Stimulated activated CD4-positive, alpha-beta T cell treated with anti-CD3 and anti-CD28 coated beads, Interleukin-1b, Interleukin-23, amount 100 ng/mL, for 4 hours (primary cell): Measurements from ENCODE around the gene COX10.
"Not testable (repeated sequence)": the region's sequence is repeated elsewhere in the genome, so short reads cannot be mapped to it uniquely, and the experiment has no call there.

Source experiments
- DNase-seq, 2 donors: peaks; one replicate each; pipeline ENCODE4 v3.0.0-alpha.2; 2020; ENCODE audit warnings: low read depth in 2 of 2

Gene COX10

DNA sequence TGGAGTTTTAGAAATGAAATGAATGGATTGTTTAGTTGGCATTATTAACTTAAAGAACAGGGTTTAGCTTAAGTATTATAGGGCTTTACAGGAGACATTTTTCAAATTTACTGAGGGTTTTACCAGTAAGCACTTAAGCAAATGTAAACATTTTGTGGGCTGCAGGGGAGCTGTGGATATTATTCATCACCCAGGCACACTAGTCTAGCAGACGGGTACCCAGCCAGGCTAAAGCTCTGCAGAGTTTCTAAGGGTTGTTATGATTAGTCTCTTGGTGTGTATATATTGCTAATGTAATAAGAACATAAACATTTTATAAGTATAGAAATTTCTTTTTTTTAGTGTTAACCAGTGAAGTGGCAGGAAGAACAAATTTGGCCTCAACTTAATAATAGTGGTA lies 110.6 kb downstream of the COX10 start:
- not testable (repeated sequence) for DNase-seq

DNA sequence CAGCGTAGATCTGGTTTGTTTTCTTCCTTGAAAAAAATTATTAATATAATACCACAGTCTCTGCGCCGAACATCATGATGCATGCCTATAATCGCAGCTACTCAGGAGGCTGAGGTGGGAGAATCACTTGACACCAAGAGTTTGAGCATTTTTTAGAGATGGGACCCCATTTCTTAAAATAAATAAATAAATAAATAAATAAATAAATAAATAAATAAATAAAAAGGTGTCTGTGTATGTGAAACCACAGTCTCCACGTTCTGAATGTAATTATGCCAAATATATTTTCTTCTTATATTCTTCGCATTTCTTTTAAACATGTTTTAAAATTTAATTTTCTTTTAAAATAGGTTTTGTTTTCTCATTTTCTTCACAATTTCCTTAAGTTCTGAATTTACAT lies 112.8 kb downstream of the COX10 start:
- not testable (repeated sequence) for DNase-seq

DNA sequence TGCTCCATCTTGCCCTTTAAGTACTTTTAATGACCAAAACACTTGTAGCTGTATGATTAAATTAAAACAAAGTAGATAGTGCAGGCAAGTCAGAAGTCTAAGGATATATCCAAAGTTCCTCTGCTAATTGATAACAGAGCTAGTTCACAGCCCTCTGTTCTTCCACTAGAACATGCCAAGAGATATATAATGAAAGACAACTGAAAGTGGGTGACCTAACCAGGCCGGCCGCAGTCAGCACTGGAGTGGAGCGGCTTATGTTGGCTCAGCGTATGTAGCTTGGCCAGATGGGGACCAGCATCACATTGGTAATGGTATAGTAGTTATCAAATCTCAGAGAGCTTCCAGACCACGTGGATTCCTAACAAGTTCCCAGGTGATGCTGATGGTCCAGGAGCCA lies 115.2 kb downstream of the COX10 start:
- not testable (repeated sequence) for DNase-seq

DNA sequence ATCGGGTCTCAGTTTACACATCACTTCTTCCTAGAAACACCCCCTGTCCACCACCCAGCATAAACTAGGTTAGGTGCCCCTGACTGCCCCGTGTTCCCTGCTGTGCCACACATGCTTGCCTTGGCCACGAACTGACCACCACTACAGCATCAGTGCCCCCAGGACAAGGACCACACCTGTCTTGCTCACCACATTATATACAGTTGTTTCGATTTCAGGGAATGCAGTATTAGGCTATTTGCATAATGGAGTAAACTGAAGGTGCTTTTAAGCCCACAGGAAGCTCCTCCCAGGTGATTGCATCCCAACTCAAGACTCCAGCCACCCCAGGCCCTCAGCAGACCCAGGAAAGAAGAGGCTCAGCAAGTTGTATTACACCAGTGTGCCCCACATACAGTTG lies 117.1 kb downstream of the COX10 start:
- not testable (repeated sequence) for DNase-seq

DNA sequence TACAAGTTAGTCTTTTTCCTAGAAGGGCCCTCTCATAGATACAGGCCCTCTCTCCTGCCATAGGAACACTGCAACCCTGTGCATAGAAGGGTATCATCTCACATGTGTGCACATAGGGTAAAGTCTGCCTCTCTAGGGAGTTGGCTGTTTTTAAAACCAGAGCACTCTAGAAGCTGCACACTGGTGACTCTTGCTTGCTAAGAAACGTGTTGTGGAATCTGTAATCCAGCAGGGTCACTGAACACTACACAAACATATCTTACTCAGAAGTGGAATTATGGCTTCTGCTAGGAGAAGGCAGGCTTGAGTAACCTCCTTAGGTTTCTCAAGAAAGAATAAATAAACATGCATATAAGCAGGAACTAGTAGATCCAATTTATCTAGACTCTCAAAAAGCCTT lies 121.5 kb downstream of the COX10 start:
- DNase-seq = not testable (repeated sequence)

DNA sequence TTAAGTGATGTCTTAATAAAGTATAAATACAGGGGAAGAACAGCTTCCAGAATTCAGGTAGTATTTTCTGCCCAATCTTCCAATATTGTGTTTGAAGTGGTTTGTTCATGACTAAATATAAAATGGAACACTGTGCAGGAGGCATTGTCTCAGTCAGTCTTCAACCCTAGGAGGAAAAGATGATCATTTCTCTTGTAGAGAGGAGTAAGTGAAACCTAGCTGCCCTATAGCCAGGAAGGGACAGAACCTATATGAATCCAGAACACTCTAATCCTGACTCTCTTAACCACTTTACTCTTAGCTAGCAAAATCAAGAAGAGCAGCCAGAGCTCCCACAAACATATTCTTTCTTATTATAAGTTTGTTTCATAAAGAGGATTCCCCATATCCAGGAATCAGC lies 122.2 kb downstream of the COX10 start:
- DNase-seq = not testable (repeated sequence)

DNA sequence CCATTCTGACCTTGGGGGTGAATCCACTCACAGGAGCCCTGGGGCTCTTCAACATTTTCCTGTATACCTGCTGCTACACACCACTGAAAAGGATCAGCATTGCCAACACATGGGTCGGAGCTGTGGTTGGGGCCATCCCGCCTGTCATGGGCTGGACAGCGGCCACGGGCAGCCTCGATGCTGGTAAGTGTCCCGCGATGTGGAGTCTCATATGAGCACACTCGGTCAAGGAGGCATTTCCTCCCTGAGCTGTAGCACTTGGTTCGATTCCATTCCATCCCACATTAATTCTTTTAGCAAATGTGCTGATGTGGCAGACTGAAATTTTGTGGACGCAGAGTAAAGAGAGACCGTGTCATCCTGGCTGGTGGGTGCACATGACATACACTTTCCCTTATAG lies 122.7 kb downstream of the COX10 start:
- DNase-seq = not testable (repeated sequence)

DNA sequence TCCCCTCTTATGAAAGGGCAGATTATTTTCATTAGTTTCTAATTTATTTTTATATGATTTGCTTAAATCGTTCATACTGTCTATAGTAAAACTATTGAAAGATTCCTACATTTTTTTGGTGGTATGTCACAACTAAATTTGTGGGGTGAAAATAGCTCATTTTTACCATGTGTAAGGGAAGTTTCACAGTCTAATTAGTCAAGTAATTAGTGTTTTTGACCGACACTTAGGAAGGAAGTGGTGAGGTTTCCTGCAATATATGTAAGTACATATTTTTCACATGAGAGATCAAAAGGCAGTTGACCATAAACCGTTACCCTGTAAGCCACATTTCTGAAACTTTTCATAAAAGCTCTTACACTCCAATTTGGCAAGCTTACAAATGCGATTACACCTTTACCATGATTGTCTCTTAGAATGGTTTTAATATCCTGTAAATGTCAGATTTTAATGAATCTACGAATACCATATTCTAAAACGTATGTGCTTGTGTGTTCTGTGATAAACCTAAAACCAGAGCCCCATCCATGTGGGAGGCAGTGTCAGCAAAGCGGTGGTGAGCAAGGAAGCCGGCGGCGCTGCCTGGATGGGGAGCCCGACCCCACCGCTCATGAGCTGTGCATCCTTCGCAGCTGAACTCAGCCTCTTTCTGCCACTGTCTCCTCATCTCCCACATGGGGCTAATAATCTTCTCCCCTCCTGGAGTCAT lies 123.5 kb downstream of the COX10 start:
- DNase-seq = not testable (repeated sequence)

DNA sequence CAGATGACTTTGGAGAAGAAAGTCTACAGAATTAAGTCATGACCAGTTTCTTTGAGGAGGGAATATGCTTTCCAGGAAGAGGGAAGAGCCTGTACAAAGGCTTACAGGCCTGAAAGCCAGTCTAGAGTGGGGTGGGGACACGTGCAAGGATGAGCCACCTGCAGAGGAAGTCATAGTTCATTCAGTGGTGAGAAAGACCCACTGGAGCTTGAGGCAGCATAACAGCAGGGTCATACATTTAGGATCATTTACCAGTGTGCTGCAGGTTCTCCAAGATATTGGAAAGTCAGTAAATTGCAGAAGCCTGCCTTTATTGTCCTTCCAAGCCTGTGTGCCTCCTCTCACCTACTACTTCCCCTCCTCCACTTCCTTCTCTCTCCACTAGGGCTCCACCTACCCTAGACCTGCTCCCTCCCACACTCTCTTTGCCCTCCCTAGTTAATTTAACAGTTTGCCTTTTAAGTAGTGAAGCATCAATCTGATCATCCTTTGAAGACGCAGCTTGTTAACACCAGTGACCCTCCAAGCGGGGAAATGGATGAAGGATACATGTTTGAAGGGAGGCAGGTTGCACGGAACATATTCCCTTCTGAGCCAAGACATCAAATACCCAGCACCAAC lies 127.2 kb downstream of the COX10 start:
- no peak for DNase-seq

DNA sequence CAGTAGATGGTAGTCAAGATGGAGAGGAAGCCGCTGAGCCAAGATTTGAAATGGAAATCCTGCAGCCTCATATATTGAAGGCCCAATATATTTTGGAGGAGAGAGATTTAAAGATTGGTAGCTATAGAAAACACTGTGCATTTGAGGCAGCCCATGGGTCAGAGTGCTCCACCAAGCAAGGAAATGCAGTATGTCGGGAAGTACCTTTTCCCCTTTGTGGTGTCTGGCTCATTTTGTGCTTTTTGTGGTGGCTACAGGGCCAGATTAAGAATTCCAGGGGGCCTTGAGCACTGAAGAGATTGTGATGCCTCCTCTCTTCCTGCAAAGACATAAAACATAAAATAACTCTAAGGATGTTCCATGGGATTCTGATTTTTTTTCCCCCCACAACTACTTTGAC lies 127.8 kb downstream of the COX10 start:
- no peak for DNase-seq

DNA sequence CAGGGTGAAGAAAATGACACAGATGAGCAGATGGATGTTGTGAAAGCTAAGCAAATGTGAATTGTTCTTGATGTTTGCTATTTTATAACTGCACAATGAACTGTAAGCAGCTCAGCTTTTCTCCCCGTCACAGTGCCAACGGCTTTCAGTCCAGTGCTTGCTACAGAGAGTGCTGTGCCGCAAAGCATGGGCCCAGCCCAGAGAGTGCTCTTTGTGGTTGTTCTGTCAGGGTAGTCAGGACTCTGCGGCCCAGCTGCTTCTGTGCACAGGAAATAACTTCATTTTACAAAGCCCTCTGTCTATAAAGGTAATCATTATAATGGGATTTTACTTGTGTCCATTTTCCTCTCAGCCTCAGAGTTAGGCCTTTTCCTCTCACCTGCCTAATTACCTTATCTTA lies 128.3 kb downstream of the COX10 start:
- peak; percentile 39 to 41 for DNase-seq

DNA sequence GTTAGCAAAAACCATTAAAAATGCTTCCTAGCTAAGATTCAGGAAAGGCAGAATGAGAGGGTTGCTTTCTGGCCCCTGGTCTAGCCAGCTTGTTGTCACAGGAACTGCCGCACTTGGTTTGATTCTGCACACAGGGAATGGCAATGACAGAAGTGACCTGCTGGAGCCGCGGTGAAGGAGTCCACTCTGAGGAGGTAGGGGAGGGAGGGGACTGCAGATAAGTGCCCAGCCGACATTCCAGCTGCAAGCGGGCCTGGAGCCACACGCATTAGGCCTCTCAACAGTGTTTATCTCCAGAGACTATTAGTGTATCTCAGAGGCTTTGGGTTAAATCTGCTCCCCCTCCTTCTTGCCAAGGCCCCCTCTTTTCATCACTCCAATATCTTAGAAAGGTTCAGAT lies 128.7 kb downstream of the COX10 start:
- DNase-seq = no peak

DNA sequence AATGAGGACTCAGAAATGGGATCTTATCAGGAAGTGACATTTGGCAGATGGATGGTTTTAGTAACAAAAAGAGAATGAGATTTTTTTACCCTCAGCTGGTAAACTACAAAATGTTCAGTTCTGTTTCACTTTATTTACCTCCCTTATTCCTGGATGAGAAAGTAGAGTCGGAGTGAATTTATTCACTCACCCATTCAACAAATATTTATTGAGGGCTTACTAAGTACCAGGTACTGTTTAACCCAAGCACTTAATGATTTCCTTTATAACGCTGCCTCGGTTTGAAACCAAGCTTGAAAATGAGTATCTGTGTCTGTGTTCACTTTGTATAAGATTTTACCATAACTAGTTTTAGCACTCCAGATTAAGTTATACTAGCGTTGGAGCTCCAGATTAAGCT lies 129.3 kb downstream of the COX10 start:
- no peak for DNase-seq

DNA sequence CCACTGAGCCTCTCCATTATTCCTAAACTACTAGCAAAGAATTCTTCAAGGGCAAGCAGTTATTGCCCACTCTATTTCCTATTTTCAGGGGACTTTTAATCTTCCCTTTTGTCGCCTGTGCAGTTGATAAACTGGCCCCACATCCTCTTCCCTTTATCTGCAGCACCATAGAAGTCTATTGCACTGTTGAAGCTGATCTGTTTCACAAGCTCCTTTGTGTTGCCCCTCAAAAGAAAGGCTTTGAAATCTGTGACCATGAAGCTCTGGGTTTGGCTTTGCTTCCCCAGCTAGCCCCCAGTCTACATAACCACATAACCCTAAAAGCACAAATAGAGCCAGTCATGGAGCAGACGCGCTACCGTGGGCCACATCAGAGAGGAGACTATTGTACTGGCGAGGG lies 130.3 kb downstream of the COX10 start:
- no peak for DNase-seq

DNA sequence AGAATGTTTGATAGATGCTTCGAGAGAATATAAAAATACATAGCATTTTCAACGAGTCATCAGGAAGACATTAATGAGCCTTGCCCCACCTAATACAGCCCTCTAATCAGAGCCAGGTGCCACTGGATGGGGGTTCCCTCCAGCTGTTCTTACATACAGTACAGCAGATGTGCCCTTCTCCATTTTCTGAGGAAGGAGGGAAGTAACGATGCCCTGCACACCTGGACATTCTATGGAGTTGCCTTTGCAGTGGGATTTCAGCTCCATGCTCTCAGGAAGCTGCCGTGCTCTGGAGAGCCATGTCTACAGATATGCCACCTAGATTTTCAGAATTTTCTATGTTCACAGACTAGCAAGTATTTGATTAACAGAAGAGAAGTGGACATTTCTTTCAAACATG lies 131.1 kb downstream of the COX10 start:
- DNase-seq = no peak

DNA sequence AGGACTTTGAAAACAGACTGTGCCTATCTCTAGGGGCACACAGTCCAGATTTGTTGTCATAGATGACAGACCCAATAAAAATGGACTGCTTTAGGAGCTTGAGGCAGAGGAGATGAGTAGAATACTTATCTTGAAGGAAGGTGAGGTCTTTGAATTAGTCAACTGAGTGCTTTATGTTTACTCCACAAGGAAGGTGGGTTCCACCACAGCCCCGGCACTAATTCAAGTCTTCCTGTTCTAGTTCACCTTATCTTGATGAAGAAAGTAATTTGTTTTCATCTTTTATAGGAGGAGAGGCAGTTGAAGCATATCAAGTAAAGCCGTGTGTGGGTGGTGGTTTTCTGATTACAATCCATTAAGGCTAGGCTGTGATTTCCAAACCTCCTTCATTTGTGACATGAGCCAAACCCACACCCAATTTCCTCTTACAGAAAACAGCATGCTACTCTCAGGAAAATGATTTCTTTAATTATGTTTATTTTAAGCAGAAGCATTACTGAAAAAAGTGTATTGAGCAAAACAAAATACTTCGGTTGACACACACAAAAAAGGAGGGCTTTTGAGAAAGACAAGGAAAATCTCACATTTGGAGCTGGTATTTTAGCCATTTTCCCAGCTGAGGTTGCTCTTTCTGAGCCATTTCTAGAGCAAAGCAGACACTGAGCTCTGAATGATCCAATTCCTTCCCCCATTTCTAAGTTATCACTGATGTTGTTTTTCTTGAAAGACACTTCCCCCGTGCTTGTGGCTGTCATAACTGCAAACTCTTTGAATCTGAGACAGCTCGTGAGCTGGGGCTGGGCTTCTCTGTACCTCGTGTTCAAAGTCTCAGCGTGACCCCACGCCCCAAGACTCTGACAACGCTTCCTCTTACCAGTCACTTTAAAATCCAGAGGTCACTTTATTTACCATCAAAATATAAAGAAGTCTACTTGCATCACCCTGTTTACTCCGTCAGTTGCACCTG lies 132.0 kb downstream of the COX10 start:
- DNase-seq = peak in 1 of 2 donors; percentile 25

DNA sequence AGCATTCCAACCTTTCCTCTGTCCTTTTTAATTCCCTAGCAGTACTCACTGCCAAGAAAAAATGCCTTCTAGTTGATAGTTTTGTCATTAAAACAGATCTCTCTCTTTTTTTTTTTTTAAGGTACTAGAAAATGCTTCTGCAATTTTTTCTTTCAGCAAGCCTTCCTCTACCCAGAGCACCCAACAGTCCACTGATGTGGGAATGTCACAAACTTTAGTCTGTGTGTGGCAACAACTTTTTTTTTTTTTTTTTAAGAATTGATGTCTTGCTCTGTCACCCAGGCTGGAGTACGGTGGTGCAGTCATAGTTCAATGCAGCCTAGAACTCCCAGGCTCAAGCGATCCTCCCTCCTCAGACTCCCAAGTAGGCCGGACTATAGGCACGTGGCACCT lies 132.7 kb downstream of the COX10 start:
- no peak for DNase-seq

DNA sequence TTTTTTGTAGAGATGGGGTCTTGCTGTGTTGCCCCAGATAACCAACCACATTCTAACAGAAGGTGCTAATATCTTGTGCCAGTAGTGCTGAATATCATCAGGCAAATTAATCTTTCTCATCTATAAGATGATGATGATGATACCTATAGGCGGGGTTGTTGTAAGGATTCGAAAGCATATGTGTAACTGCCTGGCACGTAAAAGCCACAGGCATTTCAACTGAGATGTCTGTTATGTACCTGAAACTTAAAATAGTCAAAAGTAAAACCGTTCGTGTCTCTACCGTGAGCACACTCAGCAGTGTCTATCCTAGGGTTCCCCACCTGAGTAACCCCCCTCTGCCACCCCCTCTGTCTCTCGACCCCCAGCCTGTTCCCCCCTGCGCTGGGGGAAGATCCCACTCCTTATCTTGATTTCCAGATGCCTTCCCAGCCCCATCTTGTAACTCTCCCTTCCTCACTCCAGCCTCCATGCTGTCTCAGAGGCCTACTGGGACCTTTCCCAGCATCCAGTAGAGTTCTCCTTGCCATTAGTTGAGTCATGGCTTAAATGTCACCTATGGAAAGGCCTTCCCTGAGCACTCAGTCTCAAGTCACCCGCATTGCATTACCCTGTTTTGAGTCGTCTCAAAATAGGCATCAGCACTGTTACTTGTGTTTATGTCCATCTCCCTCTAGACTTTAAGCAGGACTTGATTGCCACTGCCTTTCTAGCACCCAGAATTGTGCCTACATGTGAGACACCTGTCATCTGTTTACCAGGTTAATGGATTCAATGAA lies 133.3 kb downstream of the COX10 start:
- DNase-seq = no peak

DNA sequence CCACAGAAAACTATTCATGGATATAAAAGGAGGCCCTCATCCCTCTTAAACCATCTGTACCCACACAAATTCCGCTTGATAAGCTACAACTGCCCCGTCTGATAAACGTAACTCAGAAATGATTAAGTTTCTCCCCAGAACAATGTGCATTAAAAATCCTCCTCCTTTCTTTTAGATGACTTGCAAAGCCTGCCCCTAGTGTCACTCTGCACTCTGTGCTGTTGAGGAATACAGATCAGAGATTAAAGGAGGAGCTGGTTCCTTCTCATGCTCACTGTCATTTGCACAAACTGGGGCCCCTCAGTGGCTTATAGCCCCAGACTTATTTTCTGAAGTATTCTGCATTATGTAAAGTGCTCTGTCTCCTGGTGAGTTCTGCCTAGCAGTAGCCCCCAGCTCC lies 134.1 kb downstream of the COX10 start:
- DNase-seq = peak in 1 of 2 donors; percentile 21

DNA sequence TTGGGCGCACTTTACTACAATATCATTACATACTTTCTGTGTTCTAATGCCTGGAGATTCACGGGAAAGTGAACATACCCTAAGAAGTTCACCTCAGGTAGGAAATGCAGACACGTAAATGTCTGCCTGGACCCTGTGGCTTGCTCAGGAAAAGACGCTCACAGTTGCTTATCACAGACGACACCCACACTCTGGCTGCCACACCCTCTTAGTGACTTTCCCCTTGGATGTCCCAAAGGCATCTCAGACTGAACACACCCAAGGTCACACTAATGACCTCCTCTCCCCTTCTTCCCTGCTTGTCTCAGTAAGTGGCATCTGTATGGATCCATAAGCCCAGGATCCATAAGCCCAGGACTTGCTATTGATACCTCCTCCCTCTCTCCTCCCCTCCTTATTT lies 134.8 kb downstream of the COX10 start:
- no peak for DNase-seq

DNA sequence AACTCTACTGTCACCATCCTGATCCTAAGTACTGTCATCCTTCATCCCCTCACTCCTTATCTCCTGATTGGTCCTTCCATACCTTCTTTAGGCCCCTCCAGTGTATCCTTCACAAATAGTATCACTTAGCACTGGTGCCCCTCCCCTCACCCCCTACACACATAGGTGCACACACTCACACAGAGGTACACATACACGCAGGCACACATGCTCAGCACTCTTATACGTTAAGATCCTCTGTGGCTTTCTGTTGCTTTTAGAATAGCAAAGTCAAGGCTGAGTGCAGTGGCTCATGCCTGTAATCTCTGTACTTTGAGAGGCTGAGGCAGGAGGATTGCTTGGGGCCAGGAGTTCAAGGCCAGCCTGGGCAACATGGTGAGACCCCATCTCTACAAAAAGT lies 135.2 kb downstream of the COX10 start:
- DNase-seq = no peak

DNA sequence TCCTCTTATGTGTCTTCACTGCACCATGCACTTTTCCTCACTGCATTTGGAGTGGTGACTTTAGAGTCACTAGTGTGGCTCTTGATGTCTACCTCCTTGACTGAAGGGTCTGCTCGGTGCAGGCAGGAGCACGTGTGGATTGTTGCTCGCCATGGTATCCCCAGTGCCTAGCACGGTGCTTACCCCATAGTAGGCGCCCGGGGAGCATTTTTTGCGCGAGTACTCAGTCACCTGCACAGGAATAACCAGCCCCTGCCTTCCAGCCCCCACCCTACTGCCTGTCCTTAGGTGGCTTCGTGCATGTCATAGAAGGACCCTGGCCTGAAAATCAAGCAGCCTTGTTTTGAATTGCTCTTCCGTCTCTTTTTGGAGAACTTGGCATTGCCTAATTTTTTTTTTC lies 136.1 kb downstream of the COX10 start:
- no peak for DNase-seq
